Parathyroid adenoma (tissue), 2 donors: Measurements from ENCODE around the gene PIK3CB.

Experiments
- H2AFZ ChIP-seq: fragments of 300-600 bp; sonication (generic); one replicate; pipeline ENCODE4 v1.7.0; 2017; ENCODE audit warnings: antibody characterized with exemption, mild to moderate bottlenecking
- H3K27ac ChIP-seq: fragments of 300-600 bp; sonication (generic); one replicate; pipeline ENCODE4 v1.7.0; 2017
- H3K27me3 ChIP-seq: fragments of 300-600 bp; sonication (generic); one replicate; pipeline ENCODE4 v1.7.0; 2017; ENCODE audit warnings: low read length; ENCODE audit not compliant: control insufficient read depth, insufficient read depth
- H3K36me3 ChIP-seq: fragments of 300-600 bp; sonication (generic); one replicate; pipeline ENCODE4 v1.7.0; 2017; ENCODE audit warnings: low read length; ENCODE audit not compliant: control insufficient read depth, insufficient read depth
- H3K4me1 ChIP-seq: fragments of 300-600 bp; sonication (generic); one replicate; pipeline ENCODE4 v1.7.0; 2017; ENCODE audit warnings: control low read depth
- H3K4me2 ChIP-seq: fragments of 300-600 bp; sonication (generic); one replicate; pipeline ENCODE4 v1.7.0; 2017; ENCODE audit warnings: low read length
- H3K4me3 ChIP-seq: fragments of 300-600 bp; sonication (generic); one replicate; pipeline ENCODE4 v1.7.0; 2017; ENCODE audit warnings: low read depth, low read length
- H3K79me2 ChIP-seq: fragments of 300-600 bp; sonication (generic); one replicate; pipeline ENCODE4 v1.7.0; 2017; ENCODE audit warnings: control low read depth
- H3K9ac ChIP-seq: fragments of 300-600 bp; sonication (generic); one replicate; pipeline ENCODE4 v1.7.0; 2017; ENCODE audit warnings: mild to moderate bottlenecking
- H3K9me3 ChIP-seq: fragments of 300-600 bp; sonication (generic); one replicate; pipeline ENCODE4 v1.7.0; 2017; ENCODE audit warnings: low read length; ENCODE audit not compliant: control insufficient read depth
- TF ChIP-seq, protein P1 (sequence below): fragments of 300-600 bp; sonication (generic); IDR thresholded peaks from one replicate; pipeline ENCODE4 v1.7.0; 2017; ENCODE audit warnings: antibody characterized with exemption, mild to moderate bottlenecking
- donor health status: primary hyperparathyroidism.

PIK3CB gene

DNA sequence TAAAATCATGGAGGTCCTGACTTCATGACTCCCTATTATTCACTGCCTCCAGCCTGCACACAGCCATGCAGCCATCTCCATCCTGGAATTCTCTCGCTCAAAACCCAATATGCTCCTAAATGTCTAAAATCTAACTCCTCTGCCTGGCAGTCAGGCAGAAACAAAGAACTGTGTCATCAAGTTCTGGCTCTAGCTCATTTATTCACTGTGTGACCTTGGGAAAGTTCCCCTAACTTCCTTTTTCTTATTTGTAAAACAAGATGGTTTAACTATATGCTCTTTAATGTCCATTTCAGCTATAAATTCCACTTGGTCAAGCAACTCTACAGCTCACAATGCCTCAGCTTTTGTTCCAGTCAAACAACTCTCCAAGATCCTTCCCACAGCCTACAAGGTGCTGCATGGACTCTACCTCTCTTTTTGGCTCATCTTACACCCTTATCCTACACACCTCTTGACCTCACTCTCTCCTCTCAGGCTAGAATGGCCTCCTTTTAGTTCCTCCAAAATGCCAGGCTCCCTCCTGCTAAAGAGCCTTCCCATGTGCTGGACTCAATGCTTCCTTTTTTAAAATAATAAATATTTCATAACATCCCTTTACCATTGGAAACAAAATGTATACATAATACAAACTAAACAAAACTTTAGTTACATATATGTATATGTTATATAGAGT, 16.4 kb downstream of the PIK3CB start:
- H2AFZ ChIP-seq = no peak overlapping the region
- TF ChIP-seq, protein P1, sequence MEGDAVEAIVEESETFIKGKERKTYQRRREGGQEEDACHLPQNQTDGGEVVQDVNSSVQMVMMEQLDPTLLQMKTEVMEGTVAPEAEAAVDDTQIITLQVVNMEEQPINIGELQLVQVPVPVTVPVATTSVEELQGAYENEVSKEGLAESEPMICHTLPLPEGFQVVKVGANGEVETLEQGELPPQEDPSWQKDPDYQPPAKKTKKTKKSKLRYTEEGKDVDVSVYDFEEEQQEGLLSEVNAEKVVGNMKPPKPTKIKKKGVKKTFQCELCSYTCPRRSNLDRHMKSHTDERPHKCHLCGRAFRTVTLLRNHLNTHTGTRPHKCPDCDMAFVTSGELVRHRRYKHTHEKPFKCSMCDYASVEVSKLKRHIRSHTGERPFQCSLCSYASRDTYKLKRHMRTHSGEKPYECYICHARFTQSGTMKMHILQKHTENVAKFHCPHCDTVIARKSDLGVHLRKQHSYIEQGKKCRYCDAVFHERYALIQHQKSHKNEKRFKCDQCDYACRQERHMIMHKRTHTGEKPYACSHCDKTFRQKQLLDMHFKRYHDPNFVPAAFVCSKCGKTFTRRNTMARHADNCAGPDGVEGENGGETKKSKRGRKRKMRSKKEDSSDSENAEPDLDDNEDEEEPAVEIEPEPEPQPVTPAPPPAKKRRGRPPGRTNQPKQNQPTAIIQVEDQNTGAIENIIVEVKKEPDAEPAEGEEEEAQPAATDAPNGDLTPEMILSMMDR = no peak
- peaks cover 25% of the 10 kb centered on the region for H3K79me2 ChIP-seq
- H3K36me3 ChIP-seq = no peaks in the 10 kb centered on the region
- H3K4me1 ChIP-seq = no peaks in the 10 kb centered on the region
- H3K4me3 ChIP-seq = peak overlapping the region; percentile 31
- peak overlapping the region; percentile 61 for H3K4me2 ChIP-seq
- no peaks in the 10 kb centered on the region for H3K9me3 ChIP-seq
- no peak overlapping the region for H3K27ac ChIP-seq
- H3K27me3 ChIP-seq = no peaks in the 10 kb centered on the region
- H3K9ac ChIP-seq = no peak overlapping the region

DNA sequence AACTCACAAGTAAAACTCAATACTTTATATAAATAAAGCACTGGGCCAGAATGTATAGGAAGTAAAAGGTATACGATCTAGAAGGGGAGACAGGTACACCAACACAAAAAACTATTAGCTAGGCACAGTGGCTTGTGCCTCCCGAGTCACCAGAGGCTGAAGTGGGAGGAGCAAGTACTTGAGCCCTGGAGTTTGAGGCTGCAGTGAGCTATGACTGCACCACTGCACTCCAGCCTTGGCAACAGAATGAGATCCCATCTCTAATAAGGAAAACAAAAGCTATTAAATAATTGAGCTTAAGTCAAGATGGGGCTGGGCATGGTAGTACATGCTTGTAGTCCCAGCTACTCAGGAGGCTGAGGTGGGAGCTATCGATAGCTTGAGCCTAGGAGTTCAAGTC, 17.0 kb downstream of the PIK3CB start:
- H3K36me3 ChIP-seq = no peaks in the 10 kb centered on the region
- H3K9ac ChIP-seq = no peak overlapping the region
- H3K27ac ChIP-seq = no peak overlapping the region
- H2AFZ ChIP-seq = no peak overlapping the region
- H3K79me2 ChIP-seq = peaks cover 29% of the 10 kb centered on the region
- TF ChIP-seq, protein P1 = no peak
- H3K4me3 ChIP-seq = no peak overlapping the region
- peak overlapping the region; percentile 61 for H3K4me2 ChIP-seq
- no peaks in the 10 kb centered on the region for H3K27me3 ChIP-seq
- H3K9me3 ChIP-seq = no peaks in the 10 kb centered on the region
- no peaks in the 10 kb centered on the region for H3K4me1 ChIP-seq

DNA sequence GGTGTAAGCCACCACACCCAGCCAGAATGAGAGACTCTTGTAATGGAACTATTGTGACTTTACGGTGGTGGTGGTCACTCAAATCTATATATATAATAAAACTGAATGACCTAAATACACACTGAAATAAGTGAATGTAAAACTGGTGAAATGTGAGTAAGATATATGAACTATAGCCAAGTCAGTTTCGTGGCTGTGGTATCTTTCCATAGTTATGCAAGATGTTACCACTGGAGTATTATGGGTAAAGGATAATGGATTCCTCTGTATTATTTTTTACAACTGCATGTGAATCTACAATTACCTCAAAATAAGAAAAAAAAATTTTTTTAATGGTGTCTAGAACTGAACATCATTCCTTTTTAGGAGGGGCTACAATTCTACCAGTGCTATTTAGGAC, 21.9 kb downstream of the PIK3CB start:
- H3K4me3 ChIP-seq = no peak overlapping the region
- H3K9ac ChIP-seq = no peak overlapping the region
- no peaks in the 10 kb centered on the region for H3K9me3 ChIP-seq
- TF ChIP-seq, protein P1 = no peak
- no peaks in the 10 kb centered on the region for H3K36me3 ChIP-seq
- H3K4me2 ChIP-seq = no peak overlapping the region
- no peaks in the 10 kb centered on the region for H3K4me1 ChIP-seq
- H3K27me3 ChIP-seq = no peaks in the 10 kb centered on the region
- no peak overlapping the region for H3K27ac ChIP-seq
- peaks cover 53% of the 10 kb centered on the region for H3K79me2 ChIP-seq
- no peak overlapping the region for H2AFZ ChIP-seq

DNA sequence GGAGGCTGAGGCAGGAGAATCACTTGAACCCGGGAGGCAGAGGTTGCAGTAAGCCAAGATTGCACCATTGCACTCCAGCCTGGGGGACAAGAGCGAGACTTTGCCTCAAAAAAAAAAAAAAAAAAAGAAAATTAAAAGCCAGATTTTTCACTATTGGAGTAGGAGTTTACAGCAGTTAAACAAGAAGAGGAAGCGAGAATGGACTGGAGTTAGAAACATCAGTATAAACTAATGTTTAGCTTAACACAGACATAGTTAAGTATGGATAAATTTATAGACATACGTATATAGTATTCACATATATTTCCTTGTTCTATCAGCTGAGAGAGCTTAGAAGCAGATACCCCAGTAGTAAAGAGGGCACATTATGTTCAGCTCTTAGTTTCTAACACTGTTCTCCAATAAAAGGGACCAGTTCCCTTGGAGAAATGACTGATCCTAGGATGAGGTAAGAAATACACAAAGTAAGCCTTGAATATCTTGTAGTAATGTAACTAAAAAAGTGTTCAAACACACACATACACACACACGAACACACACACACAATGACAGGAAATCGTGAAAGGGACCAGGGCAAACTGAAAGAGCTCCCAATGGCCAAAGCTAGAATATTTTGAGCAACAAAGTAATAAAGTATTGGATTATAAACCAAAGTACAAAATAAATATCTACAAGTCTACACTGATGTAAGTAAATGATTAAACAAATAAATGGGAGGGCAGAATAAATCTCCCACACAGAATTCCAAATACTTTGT, 25.1 kb downstream of the PIK3CB start:
- Histone ChIP-seq H3K9ac (no peak overlapping the region), H3K9me3 (no peaks in the 10 kb centered on the region), H3K27ac (no peak overlapping the region), H3K4me2 (no peak overlapping the region), H3K4me1 (no peaks in the 10 kb centered on the region), H3K4me3 (no peak overlapping the region), H3K79me2 (peaks cover 55% of the 10 kb centered on the region), H3K36me3 (no peaks in the 10 kb centered on the region), H2AFZ (no peak overlapping the region), H3K27me3 (no peaks in the 10 kb centered on the region)
- TF ChIP-seq, protein P1 = no peak
